SK-N-SH (cell line): ENCODE measurements around the gene TMEM187. TPM values are rescaled to one million over a fixed set of nuclear protein-coding genes. Genes with fewer than 3 reads are reported as not detected.

Experiments
- CTCF ChIA-PET: fragments of 300-600, 350-600 bp; formaldehyde crosslinking; extraction: SDS; loops from one replicate; lab custom pipeline; 2021; lab: Yijun Ruan, JAX
- POLR2A ChIA-PET: fragments of 350-600 bp; sonication (Branson Sonifier 250); formaldehyde crosslinking; extraction: SDS; loops from one replicate; lab custom pipeline; 2020; ENCODE audit warnings: antibody characterized with exemption, inconsistent platforms; lab: Yijun Ruan, JAX
- DNase-seq: peaks from one replicate; pipeline ENCODE4 v3.0.0; 2012
- H2AFZ ChIP-seq: fragments of 200-600 bp; sonication (generic); 2 replicates; pipeline ENCODE4 v1.8.1; 2016; ENCODE audit warnings: antibody characterized with exemption, mild to moderate bottlenecking, low read depth
- H3F3A ChIP-seq: fragments of 200-600 bp; sonication (generic); replicated peaks from 2 replicates; pipeline ENCODE3; 2016; ENCODE audit warnings: antibody characterized with exemption, mild to moderate bottlenecking; ENCODE audit not compliant: insufficient read depth
- H3K27ac ChIP-seq, 2 experiments: fragments of 200-500 bp in 1 of 2; fragments of 200-600 bp in 1 of 2; sonication (Bioruptor generic) in 1 of 2; sonication (generic), shearing (Covaris generic) in 1 of 2; 2 replicates each; pipeline versions ENCODE4 v1.5.1 to v1.6.1; 2014 to 2016; ENCODE audit warnings: low read depth in 2 of 2, inconsistent platforms in 1 of 2, low read length in 1 of 2, mild to moderate bottlenecking in 1 of 2, mixed read lengths in 1 of 2
- H3K27me3 ChIP-seq: fragments of 200-600 bp; sonication (generic), shearing (Covaris generic); 2 replicates; pipeline ENCODE4 v1.6.1; 2016; ENCODE audit warnings: mixed run types; ENCODE audit not compliant: insufficient read depth
- H3K36me3 ChIP-seq, 2 experiments: fragments of 200-500 bp in 1 of 2; fragments of 200-600 bp in 1 of 2; sonication (Bioruptor generic) in 1 of 2; sonication (generic) in 1 of 2; replicated peaks in 1 of 2; 2 replicates each; pipeline versions ENCODE3 to v1.5.1; 2014 to 2016; ENCODE audit warnings: low read length in 1 of 2, mild to moderate bottlenecking in 1 of 2; ENCODE audit not compliant: insufficient read depth in 2 of 2, control insufficient read depth in 1 of 2
- H3K4me1 ChIP-seq, 2 experiments: fragments of 200-500 bp in 1 of 2; fragments of 200-600 bp in 1 of 2; sonication (Bioruptor generic) in 1 of 2; sonication (generic), shearing (Covaris generic) in 1 of 2; 2 replicates each; pipeline versions ENCODE4 v1.5.1 to v1.6.1; 2014 to 2016; ENCODE audit warnings: low read depth in 1 of 2, low read length in 1 of 2, mixed run types in 1 of 2; ENCODE audit not compliant: insufficient read depth in 2 of 2, control insufficient read depth in 1 of 2
- H3K4me2 ChIP-seq: fragments of 200-600 bp; sonication (generic), shearing (Covaris generic); 2 replicates; pipeline ENCODE4 v1.6.1; 2017; ENCODE audit warnings: mixed run types
- H3K4me3 ChIP-seq, 2 experiments: fragments of 200-500 bp in 1 of 2; fragments of 200-600 bp in 1 of 2; sonication (Bioruptor generic) in 1 of 2; sonication (generic), shearing (Covaris generic) in 1 of 2; 2 replicates each; pipeline versions ENCODE4 v1.5.1 to v1.8.1; 2014 to 2016; ENCODE audit warnings: low read depth in 2 of 2, inconsistent platforms in 1 of 2, low read length in 1 of 2, mild to moderate bottlenecking in 1 of 2, mixed read lengths in 1 of 2, moderate library complexity in 1 of 2
- H3K79me2 ChIP-seq: fragments of 200-600 bp; sonication (generic); 2 replicates; pipeline ENCODE4 v1.8.1; 2017; ENCODE audit warnings: mild to moderate bottlenecking; ENCODE audit not compliant: insufficient read depth
- H3K9ac ChIP-seq: fragments of 200-600 bp; sonication (generic); 2 replicates; pipeline ENCODE4 v1.6.1; 2017; ENCODE audit warnings: mixed run types
- H3K9me2 ChIP-seq: fragments of 200-600 bp; sonication (generic); 2 replicates; pipeline ENCODE4 v1.6.1; 2017; ENCODE audit warnings: mixed run types
- H3K9me3 ChIP-seq: fragments of 200-600 bp; sonication (generic); 2 replicates; pipeline ENCODE4 v1.6.1; 2017; ENCODE audit warnings: mixed run types, mild to moderate bottlenecking, moderate library complexity
- H4K20me1 ChIP-seq: fragments of 200-600 bp; sonication (generic); 2 replicates; pipeline ENCODE4 v1.6.1; 2017; ENCODE audit warnings: mild to moderate bottlenecking, mixed run types; ENCODE audit not compliant: insufficient read depth
- ELF1 ChIP-seq: IDR thresholded peaks from 2 replicates; pipeline ENCODE4 v1.4.0; 2012
- EZH2phosphoT487 ChIP-seq: fragments of 200-600 bp; sonication (generic); IDR thresholded peaks from 2 replicates; pipeline ENCODE4 v1.6.1; 2017; ENCODE audit warnings: low read depth, mixed run types, mild to moderate bottlenecking, antibody characterized with exemption, moderate library complexity, borderline replicate concordance
- FOXJ3 ChIP-seq: sonication (generic); formaldehyde crosslinking; IDR thresholded peaks from 2 replicates; pipeline ENCODE4 v1.5.1; 2020; ENCODE audit warnings: mild to moderate bottlenecking, missing genetic modification reagents
- FOXM1 ChIP-seq: IDR thresholded peaks from 2 replicates; pipeline ENCODE4 v1.4.0; 2012; ENCODE audit warnings: low read depth, mild to moderate bottlenecking
- GATA2 ChIP-seq: sonication (generic); formaldehyde crosslinking; IDR thresholded peaks from 2 replicates; pipeline ENCODE4 v1.5.0; 2020; ENCODE audit warnings: mild to moderate bottlenecking, missing genetic modification reagents
- MAX ChIP-seq: IDR thresholded peaks from 2 replicates; pipeline ENCODE4 v1.4.0; 2012; ENCODE audit warnings: low read depth
- MXI1 ChIP-seq: IDR thresholded peaks from 2 replicates; pipeline ENCODE4 v1.6.1; 2012; ENCODE audit warnings: mild to moderate bottlenecking, low read depth, low read length, improper control_type of control experiment
- NFIC ChIP-seq: IDR thresholded peaks from 2 replicates; pipeline ENCODE4 v1.4.0; 2012; ENCODE audit warnings: borderline replicate concordance
- REST ChIP-seq: IDR thresholded peaks from 2 replicates; pipeline ENCODE4 v1.6.1; 2012; ENCODE audit warnings: mild to moderate bottlenecking, low read depth, low read length, moderate library complexity
- RFX5 ChIP-seq: IDR thresholded peaks from 2 replicates; pipeline ENCODE4 v1.6.1; 2012; ENCODE audit warnings: mild to moderate bottlenecking, improper control_type of control experiment, low read length
- SIN3A ChIP-seq: IDR thresholded peaks from 2 replicates; pipeline ENCODE4 v1.6.1; 2012; ENCODE audit warnings: low read depth, mild to moderate bottlenecking, low read length, moderate library complexity, borderline replicate concordance
- SMC3 ChIP-seq: IDR thresholded peaks from 2 replicates; pipeline ENCODE4 v1.6.1; 2012; ENCODE audit warnings: low read depth, low read length, improper control_type of control experiment
- TCF12 ChIP-seq: IDR thresholded peaks from 2 replicates; pipeline ENCODE4 v1.4.0; 2012
- WGBS: methylation state at CpG from one replicate; pipeline ENCODE4 v1.1.6; 2017; ENCODE audit warnings: low lambda C conversion rate; 5-methylcytosine and 5-hydroxymethylcytosine counted together
- polyA plus RNA-seq, 3 experiments: library from polyadenylated mRNA; depleted of rRNA; stranded (reverse); fragments of >200 nt; gene quantifications; 2 replicates each; pipeline ENCODE4 v1.2.3, GENCODE V29; 2012
- TF ChIP-seq, protein P1 (sequence below): IDR thresholded peaks from 2 replicates; pipeline ENCODE4 v1.4.0; 2012; ENCODE audit warnings: low read depth, borderline replicate concordance
- TF ChIP-seq, protein P2 (sequence below): IDR thresholded peaks from 2 replicates; pipeline ENCODE4 v1.4.0; 2012; ENCODE audit warnings: low read depth, borderline replicate concordance
- TF ChIP-seq, protein P3 (sequence below): fragments of 150-350 bp; IDR thresholded peaks from 2 replicates; pipeline ENCODE4 v1.6.1; 2017; ENCODE audit warnings: antibody characterized with exemption, low read length, low read depth, borderline replicate concordance

TMEM187 gene
- polyA plus RNA-seq, 1 of the 3 experiments (the other 2 are of a cell fraction), result 10.9 TPM

GRCh38 chrX:154006947-154007346, 34.4 kb downstream of the TMEM187 start:
- DNase-seq, result no peak
- no peaks in the 10 kb centered on the region for H4K20me1 ChIP-seq
- ChIA-PET CTCF (no interaction called here), POLR2A (no interaction called here)
- no peak overlapping the region for H3K4me2 ChIP-seq
- no peak overlapping the region for H3K4me3 ChIP-seq
- H3K9me3 ChIP-seq, result no peaks in the 10 kb centered on the region
- 66% methylated on average over 15 of the region's 20 CpGs for WGBS
- no peak overlapping the region for H3K27ac ChIP-seq
- no peaks in the 10 kb centered on the region for H3K79me2 ChIP-seq
- H3K27me3 ChIP-seq, result peaks cover 9% of the 10 kb centered on the region; the same call in 1 of the 2 replicates
- peaks cover 4 to 5% of the 10 kb centered on the region in 2 experiments; a peak in 2 of 4 replicates for H3K4me1 ChIP-seq
- no peak overlapping the region for H3K9ac ChIP-seq
- no peaks in the 10 kb centered on the region for H3F3A ChIP-seq
- H2AFZ ChIP-seq, result no peak overlapping the region
- TF ChIP-seq EZH2phosphoT487 (no peak), SIN3A (no peak), MAX (no peak), SMC3 (no peak), RFX5 (no peak), FOXM1 (no peak), GATA2 (CRISPR knock-in tag) (no peak), FOXJ3 (no peak), REST (no peak), ELF1 (no peak), NFIC (no peak), TCF12 (no peak), MXI1 (no peak)
- TF ChIP-seq, protein P1, sequence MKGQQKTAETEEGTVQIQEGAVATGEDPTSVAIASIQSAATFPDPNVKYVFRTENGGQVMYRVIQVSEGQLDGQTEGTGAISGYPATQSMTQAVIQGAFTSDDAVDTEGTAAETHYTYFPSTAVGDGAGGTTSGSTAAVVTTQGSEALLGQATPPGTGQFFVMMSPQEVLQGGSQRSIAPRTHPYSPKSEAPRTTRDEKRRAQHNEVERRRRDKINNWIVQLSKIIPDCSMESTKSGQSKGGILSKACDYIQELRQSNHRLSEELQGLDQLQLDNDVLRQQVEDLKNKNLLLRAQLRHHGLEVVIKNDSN, result no peak
- TF ChIP-seq, protein P2, sequence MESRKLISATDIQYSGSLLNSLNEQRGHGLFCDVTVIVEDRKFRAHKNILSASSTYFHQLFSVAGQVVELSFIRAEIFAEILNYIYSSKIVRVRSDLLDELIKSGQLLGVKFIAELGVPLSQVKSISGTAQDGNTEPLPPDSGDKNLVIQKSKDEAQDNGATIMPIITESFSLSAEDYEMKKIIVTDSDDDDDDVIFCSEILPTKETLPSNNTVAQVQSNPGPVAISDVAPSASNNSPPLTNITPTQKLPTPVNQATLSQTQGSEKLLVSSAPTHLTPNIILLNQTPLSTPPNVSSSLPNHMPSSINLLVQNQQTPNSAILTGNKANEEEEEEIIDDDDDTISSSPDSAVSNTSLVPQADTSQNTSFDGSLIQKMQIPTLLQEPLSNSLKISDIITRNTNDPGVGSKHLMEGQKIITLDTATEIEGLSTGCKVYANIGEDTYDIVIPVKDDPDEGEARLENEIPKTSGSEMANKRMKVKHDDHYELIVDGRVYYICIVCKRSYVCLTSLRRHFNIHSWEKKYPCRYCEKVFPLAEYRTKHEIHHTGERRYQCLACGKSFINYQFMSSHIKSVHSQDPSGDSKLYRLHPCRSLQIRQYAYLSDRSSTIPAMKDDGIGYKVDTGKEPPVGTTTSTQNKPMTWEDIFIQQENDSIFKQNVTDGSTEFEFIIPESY, result no peak
- TF ChIP-seq, protein P3, sequence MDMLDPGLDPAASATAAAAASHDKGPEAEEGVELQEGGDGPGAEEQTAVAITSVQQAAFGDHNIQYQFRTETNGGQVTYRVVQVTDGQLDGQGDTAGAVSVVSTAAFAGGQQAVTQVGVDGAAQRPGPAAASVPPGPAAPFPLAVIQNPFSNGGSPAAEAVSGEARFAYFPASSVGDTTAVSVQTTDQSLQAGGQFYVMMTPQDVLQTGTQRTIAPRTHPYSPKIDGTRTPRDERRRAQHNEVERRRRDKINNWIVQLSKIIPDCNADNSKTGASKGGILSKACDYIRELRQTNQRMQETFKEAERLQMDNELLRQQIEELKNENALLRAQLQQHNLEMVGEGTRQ, result no peak
- no peaks in the 10 kb centered on the region for H3K36me3 ChIP-seq
- H3K9me2 ChIP-seq, result no peaks in the 10 kb centered on the region
